Measurements from ENCODE around the gene RADX.

- TF ChIP-seq USF2 (IDR thresholded peaks at IDR 0.05; ENCODE audit: borderline replicate concordance, low read depth, low read length) = no peak
- TF ChIP-seq, protein P1, sequence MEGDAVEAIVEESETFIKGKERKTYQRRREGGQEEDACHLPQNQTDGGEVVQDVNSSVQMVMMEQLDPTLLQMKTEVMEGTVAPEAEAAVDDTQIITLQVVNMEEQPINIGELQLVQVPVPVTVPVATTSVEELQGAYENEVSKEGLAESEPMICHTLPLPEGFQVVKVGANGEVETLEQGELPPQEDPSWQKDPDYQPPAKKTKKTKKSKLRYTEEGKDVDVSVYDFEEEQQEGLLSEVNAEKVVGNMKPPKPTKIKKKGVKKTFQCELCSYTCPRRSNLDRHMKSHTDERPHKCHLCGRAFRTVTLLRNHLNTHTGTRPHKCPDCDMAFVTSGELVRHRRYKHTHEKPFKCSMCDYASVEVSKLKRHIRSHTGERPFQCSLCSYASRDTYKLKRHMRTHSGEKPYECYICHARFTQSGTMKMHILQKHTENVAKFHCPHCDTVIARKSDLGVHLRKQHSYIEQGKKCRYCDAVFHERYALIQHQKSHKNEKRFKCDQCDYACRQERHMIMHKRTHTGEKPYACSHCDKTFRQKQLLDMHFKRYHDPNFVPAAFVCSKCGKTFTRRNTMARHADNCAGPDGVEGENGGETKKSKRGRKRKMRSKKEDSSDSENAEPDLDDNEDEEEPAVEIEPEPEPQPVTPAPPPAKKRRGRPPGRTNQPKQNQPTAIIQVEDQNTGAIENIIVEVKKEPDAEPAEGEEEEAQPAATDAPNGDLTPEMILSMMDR (IDR thresholded peaks at IDR 0.05) = no peak
- no peak for TF ChIP-seq MAX (IDR thresholded peaks at IDR 0.05; ENCODE audit: low read depth)
- TF ChIP-seq POLR2AphosphoS5 (IDR thresholded peaks at IDR 0.05; ENCODE audit: low read depth, low read length) = no peak
- no peak for TF ChIP-seq TEAD4 (IDR thresholded peaks at IDR 0.05; ENCODE audit: borderline replicate concordance, insufficient read depth)
These were observed 3.3 kb downstream of the RADX start for GRCh38 chrX:106615041-106615440.

Data from SK-N-SH (cell line).